Measurements from ENCODE around the gene NEDD4L. TPM values are rescaled to one million over a fixed set of nuclear protein-coding genes. Genes with fewer than 3 reads are reported as not detected.

NEDD4L gene
- total and polyA plus RNA-seq, 4 donors: 10.2 to 20.3 (median 13.2) TPM

- peaks cover 0 to 6% (median 2%) of the 10 kb centered on the region in 4 donors for H3K4me1 ChIP-seq (ENCODE audit: control insufficient read depth in 4 of 4, insufficient read depth in 4 of 4, low read length in 3 of 4)
- no peaks in the 10 kb centered on the region for H3K27me3 ChIP-seq (ENCODE audit: control insufficient read depth in 4 of 4, insufficient read depth in 4 of 4, low read length in 3 of 4)
- H3K36me3 ChIP-seq (ENCODE audit: control insufficient read depth in 4 of 4, insufficient read depth in 3 of 4, low read depth in 1 of 4, low read length in 3 of 4): no peaks in the 10 kb centered on the region
- 91% methylated on average over 12 of the region's 12 CpGs for WGBS
- no peaks in the 10 kb centered on the region for H3K9me3 ChIP-seq (ENCODE audit: control insufficient read depth in 4 of 4, low read length in 3 of 4)
- no peak overlapping the region for H3K4me3 ChIP-seq (ENCODE audit: low read depth in 1 of 3, low read length in 3 of 3)
- TF ChIP-seq JUND (IDR thresholded peaks at IDR 0.05): no peak
- TF ChIP-seq NR2F2 (IDR thresholded peaks at IDR 0.05): no peak
- TF ChIP-seq MAX (IDR thresholded peaks at IDR 0.05): no peak
- TF ChIP-seq GABPA (IDR thresholded peaks at IDR 0.05 in 1 of 2, conservative IDR thresholded peaks at IDR 0.05 in 1 of 2): no peak
- TF ChIP-seq REST (IDR thresholded peaks at IDR 0.05): no peak
- no peak for TF ChIP-seq ATF3 (IDR thresholded peaks at IDR 0.05)
- TF ChIP-seq RAD21 (IDR thresholded peaks at IDR 0.05): no peak
- TF ChIP-seq HNF4G (IDR thresholded peaks at IDR 0.05): no peak
- TF ChIP-seq YY1 (IDR thresholded peaks at IDR 0.05): no peak
- no peak for TF ChIP-seq CTCF (IDR thresholded peaks at IDR 0.05; ENCODE audit: low read depth, low read length, missing input control)
- TF ChIP-seq RXRA (IDR thresholded peaks at IDR 0.05): no peak
- no peak for TF ChIP-seq FOXA1 (IDR thresholded peaks at IDR 0.05)
- no peak for TF ChIP-seq TAF1 (conservative IDR thresholded peaks at IDR 0.05)
- H3K9ac ChIP-seq (ENCODE audit: low read depth in 1 of 2, low read length in 2 of 2): no peak overlapping the region
- H3K27ac ChIP-seq (ENCODE audit: low read depth in 1 of 2, low read length in 2 of 2): no peak overlapping the region
- no peak for DNase-seq (ENCODE audit: low spot score)
Measured at GRCh38 chr18:58174285-58174684, 130.3 kb downstream of the NEDD4L start.

- 75% methylated on average over 10 of the region's 10 CpGs for WGBS
- no peak overlapping the region for H3K27ac ChIP-seq (ENCODE audit: low read depth in 1 of 2, low read length in 2 of 2)
- H3K9ac ChIP-seq (ENCODE audit: low read depth in 1 of 2, low read length in 2 of 2): no peak overlapping the region
- no peak for DNase-seq (ENCODE audit: low spot score)
- no peaks in the 10 kb centered on the region for H3K27me3 ChIP-seq (ENCODE audit: control insufficient read depth in 4 of 4, insufficient read depth in 4 of 4, low read length in 3 of 4)
- H3K4me3 ChIP-seq (ENCODE audit: low read depth in 1 of 3, low read length in 3 of 3): no peak overlapping the region
- no peaks in the 10 kb centered on the region for H3K9me3 ChIP-seq (ENCODE audit: control insufficient read depth in 4 of 4, low read length in 3 of 4)
- H3K4me1 ChIP-seq (ENCODE audit: control insufficient read depth in 4 of 4, insufficient read depth in 4 of 4, low read length in 3 of 4): peaks cover 2 to 10% (median 3%) of the 10 kb centered on the region in 4 donors
- H3K36me3 ChIP-seq (ENCODE audit: control insufficient read depth in 4 of 4, insufficient read depth in 3 of 4, low read depth in 1 of 4, low read length in 3 of 4): no peaks in the 10 kb centered on the region
- TF ChIP-seq ZBTB33 (IDR thresholded peaks at IDR 0.05) (no peak), HNF4A (conservative IDR thresholded peaks at IDR 0.05) (no peak), CTCF (IDR thresholded peaks at IDR 0.05; ENCODE audit: low read depth, low read length, missing input control) (no peak), MAX (IDR thresholded peaks at IDR 0.05) (no peak), FOXA2 (IDR thresholded peaks at IDR 0.05) (no peak), RXRA (IDR thresholded peaks at IDR 0.05) (no peak), JUND (IDR thresholded peaks at IDR 0.05) (no peak), REST (IDR thresholded peaks at IDR 0.05) (no peak), HNF4G (IDR thresholded peaks at IDR 0.05) (no peak), ATF3 (IDR thresholded peaks at IDR 0.05) (no peak)
Measured at GRCh38 chr18:58175122-58175785, 131.2 kb downstream of the NEDD4L start.

Data from liver (tissue), 9 donors.